NCI-H446 (cell line): Measurements from ENCODE around the gene FADS1.

Experiments used
- DNase-seq, 2 experiments: peaks; one replicate each; lab custom pipeline; 2025; lab: John Stamatoyannopoulos, UW

FADS1 gene

DNA sequence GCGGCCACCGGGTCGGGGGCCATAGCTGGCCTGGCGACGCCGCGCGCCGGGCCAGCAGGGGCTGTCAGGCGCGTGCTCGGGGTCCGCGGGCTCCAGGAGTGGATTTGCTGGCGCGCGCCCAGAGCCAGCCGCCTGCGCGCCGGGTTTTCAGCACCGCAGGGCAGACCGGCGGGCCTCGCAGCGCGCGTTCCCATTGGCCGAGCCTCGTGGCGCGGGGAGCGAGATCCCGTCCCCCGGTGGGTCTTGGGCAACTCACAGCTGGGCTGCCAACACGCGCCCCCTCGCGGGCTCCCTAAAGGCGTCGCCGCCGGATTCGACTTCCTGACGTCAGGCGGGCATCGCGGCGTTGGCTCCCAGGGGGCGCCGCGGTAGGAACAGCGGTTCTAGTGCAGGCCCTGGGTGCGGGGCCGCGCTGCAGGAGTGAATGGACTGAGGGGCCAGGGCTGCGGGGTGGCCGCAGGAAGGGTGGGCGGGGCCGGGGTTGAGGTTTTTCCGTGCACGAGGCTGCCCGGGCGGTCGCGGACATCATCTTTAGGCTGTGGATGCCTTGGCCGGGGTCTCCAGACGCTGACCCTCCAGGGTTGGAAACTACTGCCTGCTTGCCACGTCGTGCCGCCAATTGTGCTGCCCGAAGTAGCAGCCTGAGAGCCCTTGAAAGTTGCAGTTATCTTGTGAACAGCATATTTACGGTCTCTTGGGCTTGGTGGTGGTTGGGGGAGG is at the start of gene FADS1:
Gene FADS1, minus strand, starts transcription at position 268 of the 720 bp plus-strand sequence. Its CDS starts 74 bp downstream, at position 194.
- DNase-seq, result peak; percentile 95 to 98

- DNase-seq, result no peak
Observed at GRCh38 chr11:61866231-61866957, 49.6 kb upstream of the FADS1 start.

GRCh38 chr11:61864814-61865775 is 48.3 kb upstream of the FADS1 start:
- DNase-seq, result no peak

- no peak for DNase-seq
Observed at GRCh38 chr11:61863548-61864081, 46.8 kb upstream of the FADS1 start.

DNA sequence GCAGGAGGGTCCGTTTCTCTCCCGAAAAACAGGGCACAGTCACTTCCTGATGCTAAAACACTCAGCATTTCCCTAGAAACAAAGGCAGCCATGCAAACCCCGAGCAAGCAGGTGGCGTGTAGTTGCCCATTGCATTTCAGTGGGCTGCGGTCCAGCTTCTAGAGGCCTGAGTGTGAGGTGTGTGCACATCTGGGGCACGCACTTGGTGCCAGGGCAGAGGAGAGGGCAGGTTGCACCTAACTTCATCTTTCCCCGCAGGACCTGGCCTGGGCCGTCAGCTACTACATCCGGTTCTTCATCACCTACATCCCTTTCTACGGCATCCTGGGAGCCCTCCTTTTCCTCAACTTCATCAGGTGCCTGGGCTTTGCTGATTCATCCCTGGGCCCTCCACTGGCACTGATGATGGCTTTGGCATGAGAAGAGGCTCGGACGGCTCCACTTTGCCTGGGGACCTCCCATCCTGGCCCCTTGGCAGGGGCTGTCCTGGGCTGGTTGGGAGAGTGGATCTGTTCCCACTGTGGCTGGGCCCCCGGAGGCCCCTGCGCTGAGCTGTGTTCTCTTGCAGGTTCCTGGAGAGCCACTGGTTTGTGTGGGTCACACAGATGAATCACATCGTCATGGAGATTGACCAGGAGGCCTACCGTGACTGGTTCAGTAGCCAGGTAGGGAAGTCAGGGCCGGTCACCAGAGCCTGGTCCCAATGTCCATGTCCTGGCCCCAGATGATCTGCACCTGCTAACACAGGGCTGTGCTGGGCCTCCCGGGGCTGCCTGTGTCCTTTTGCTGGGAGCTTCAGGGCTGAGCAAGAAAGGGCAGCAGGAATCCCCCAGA is 46.1 kb upstream of the FADS1 start:
- no peak for DNase-seq

DNA sequence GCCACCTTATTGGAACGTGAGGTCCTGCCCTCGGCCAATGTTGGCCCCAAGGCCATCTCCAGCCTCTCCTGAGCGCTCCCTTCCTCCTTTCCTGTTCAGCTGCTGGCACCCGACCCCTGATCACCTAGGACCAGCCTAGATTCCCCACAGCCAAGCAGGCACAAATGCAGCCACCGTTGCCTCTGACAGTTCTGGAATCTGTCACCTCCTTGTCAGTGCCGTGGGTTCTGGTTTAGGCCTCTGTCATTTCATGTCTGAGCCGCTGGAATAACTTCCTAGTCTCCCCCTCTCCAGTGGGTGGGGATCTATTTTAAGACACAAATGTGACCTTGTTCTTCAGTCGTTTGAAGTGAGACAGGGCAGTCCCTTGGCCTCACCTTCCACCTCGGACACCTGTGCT is 44.8 kb upstream of the FADS1 start:
- no peak for DNase-seq

- DNase-seq, result peak in 1 of 2 experiments; percentile 23
Observed at GRCh38 chr11:61860054-61860903, 43.5 kb upstream of the FADS1 start.

GRCh38 chr11:61855939-61856680 is 39.3 kb upstream of the FADS1 start:
- DNase-seq, result peak in 1 of 2 experiments; percentile 46

GRCh38 chr11:61854966-61855714 is 38.3 kb upstream of the FADS1 start:
- DNase-seq, result no peak

DNA sequence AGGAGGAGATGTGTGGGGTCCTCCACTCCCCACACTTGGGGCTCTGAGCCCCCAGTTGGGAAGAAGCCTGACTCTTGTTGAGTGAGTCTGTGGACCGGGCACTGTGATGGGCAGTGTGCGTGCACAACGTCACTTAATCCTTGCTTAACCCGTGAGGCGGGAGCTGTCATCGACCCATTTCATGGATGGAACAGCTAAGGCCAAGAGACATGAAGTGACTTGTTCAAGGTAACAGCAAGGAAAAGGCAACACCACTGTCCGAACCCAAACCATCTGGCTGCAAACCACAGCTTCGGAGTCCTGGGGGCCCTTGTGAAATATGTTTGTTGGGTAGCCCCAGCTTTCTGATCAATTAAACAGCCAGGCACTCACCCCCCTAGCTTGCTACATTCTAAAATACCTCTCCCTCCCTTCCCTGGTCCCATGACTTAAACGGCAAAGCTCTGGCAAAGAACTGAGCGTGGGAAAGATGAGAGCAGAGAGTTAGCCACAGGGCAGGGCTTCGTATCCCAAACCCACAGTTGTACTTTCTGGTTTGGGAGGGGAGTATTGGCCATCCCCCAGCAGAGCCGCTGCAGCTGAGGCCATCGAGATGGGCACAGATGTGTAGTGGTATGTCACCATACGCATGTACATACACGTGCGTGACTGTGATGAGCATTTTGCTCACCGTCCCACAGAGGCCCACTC is 37.5 kb upstream of the FADS1 start:
- DNase-seq, result no peak

GRCh38 chr11:61853698-61854169 is 36.9 kb upstream of the FADS1 start:
- DNase-seq, result no peak

DNA sequence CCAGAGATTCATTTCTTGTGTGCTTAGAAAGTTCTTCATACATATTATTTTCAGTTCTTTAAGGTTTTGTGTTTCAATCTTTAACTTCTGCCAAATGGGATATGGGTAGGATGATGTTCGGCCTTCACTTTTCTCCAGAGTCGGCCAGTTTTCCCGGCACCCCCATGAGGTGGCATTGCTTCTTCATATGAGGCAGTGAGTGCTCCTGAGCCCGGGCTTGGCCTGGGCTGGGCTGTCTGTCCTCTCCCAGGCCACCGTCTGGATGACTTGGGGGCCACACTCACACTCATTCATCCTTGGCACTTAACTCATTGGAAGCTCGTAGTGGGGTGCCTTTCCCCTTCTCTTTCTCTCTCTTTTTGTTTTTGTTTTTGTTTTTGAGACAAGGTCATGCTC is 35.1 kb upstream of the FADS1 start:
- no peak for DNase-seq

GRCh38 chr11:61851113-61851899 is 34.5 kb upstream of the FADS1 start:
- no peak for DNase-seq

GRCh38 chr11:61850687-61851086 is 33.9 kb upstream of the FADS1 start:
- DNase-seq, result no peak

GRCh38 chr11:61848631-61849030 is 31.8 kb upstream of the FADS1 start:
- DNase-seq, result no peak

DNA sequence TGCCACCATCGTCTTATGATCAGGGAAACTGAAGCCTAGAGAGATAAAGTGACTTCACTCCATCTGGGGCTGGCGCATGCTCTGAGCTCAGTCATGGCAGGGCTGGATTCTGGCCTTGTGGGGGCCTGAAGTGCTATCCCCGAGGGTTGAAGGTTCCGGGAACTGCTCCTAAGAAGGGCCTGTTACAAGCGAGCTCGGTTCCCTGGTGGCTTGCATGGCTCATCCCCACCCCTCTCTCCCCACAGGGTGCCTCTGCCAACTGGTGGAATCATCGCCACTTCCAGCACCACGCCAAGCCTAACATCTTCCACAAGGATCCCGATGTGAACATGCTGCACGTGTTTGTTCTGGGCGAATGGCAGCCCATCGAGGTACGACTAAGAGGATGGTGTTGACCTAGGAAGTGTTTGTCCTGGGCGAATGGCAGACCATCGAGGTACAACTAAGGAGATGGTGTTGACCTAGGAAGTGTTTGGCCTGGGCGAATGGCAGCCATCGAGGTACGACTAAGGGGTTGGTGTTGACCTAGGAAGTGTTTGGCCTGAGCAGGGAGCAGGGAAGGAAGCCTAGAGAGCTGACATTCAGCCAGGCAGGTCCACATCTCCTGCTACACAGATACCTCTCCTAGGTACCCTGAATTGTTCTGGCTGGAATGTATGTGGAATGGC is 31.2 kb upstream of the FADS1 start:
- DNase-seq, result no peak
